ENCODE data around the gene LHX4.

The LHX4 gene

GRCh38 chr1:180255536-180256340 lies 25.7 kb downstream of the LHX4 start:
- no peak for TF ChIP-seq CTCF (IDR thresholded peaks at IDR 0.05; ENCODE audit: extremely low read depth, insufficient read depth, missing control alignments)
- DNase-seq (ENCODE audit: low spot score), result no peak
- in situ Hi-C loops (cut with MboI; ENCODE audit: low pct_unique_long_range_greater_than_20kb, low sequenced_read_pairs, unreplicated experiment), result loop anchor here (10.0 kb wide), 1 partner anchor 229 kb away; no protein-coding TSS in a partner anchor

GRCh38 chr1:180256341-180257027 lies 26.4 kb downstream of the LHX4 start:
- in situ Hi-C loops (cut with MboI; ENCODE audit: low pct_unique_long_range_greater_than_20kb, low sequenced_read_pairs, unreplicated experiment), result loop anchor here (10.0 kb wide), 1 partner anchor 228 kb away; no protein-coding TSS in a partner anchor
- no peak for DNase-seq (ENCODE audit: low spot score)
- TF ChIP-seq CTCF (IDR thresholded peaks at IDR 0.05; ENCODE audit: extremely low read depth, insufficient read depth, missing control alignments), result no peak

GRCh38 chr1:180257028-180257386 lies 26.9 kb downstream of the LHX4 start:
- in situ Hi-C loops (cut with MboI; ENCODE audit: low pct_unique_long_range_greater_than_20kb, low sequenced_read_pairs, unreplicated experiment), result loop anchor here (10.0 kb wide), 1 partner anchor 228 kb away; no protein-coding TSS in a partner anchor
- no peak for DNase-seq (ENCODE audit: low spot score)
- TF ChIP-seq CTCF (IDR thresholded peaks at IDR 0.05; ENCODE audit: extremely low read depth, insufficient read depth, missing control alignments), result no peak

- in situ Hi-C loops (cut with MboI; ENCODE audit: low pct_unique_long_range_greater_than_20kb, low sequenced_read_pairs, unreplicated experiment), result loop anchor here (10.0 kb wide), 1 partner anchor 227 kb away; no protein-coding TSS in a partner anchor
- no peak for DNase-seq (ENCODE audit: low spot score)
- TF ChIP-seq CTCF (IDR thresholded peaks at IDR 0.05; ENCODE audit: extremely low read depth, insufficient read depth, missing control alignments), result no peak
Observed at GRCh38 chr1:180257486-180257885, 27.4 kb downstream of the LHX4 start.

- TF ChIP-seq CTCF (IDR thresholded peaks at IDR 0.05; ENCODE audit: extremely low read depth, insufficient read depth, missing control alignments), result no peak
- in situ Hi-C loops (cut with MboI; ENCODE audit: low pct_unique_long_range_greater_than_20kb, low sequenced_read_pairs, unreplicated experiment), result loop anchor here (10.0 kb wide), 1 partner anchor 227 kb away; no protein-coding TSS in a partner anchor
- no peak for DNase-seq (ENCODE audit: low spot score)
Observed at GRCh38 chr1:180258290-180258689, 28.2 kb downstream of the LHX4 start.

GRCh38 chr1:180258935-180259334 lies 28.9 kb downstream of the LHX4 start:
- in situ Hi-C loops (cut with MboI; ENCODE audit: low pct_unique_long_range_greater_than_20kb, low sequenced_read_pairs, unreplicated experiment), result loop anchor here (10.0 kb wide), 1 partner anchor 226 kb away; no protein-coding TSS in a partner anchor
- no peak for DNase-seq (ENCODE audit: low spot score)
- no peak for TF ChIP-seq CTCF (IDR thresholded peaks at IDR 0.05; ENCODE audit: extremely low read depth, insufficient read depth, missing control alignments)
